T-helper 22 cell (primary cell): Measurements from ENCODE around the gene PCBP2.
A peak's percentile ranks its signal among the peaks of the same experiment; 100 is the strongest.

ENCODE experiments used
- DNase-seq: peaks from one replicate; pipeline ENCODE4 v3.0.0-alpha.2; 2020; ENCODE audit warnings: low read depth

The PCBP2 gene

GRCh38 chr12:53508534-53509170, 56.8 kb downstream of the PCBP2 start:
- DNase-seq = peak; percentile 47

GRCh38 chr12:53510181-53510812, 58.4 kb downstream of the PCBP2 start:
- no peak for DNase-seq

GRCh38 chr12:53513712-53514410, 62.0 kb downstream of the PCBP2 start:
- DNase-seq = no peak

- no peak for DNase-seq
These were observed 62.9 kb downstream of the PCBP2 start for GRCh38 chr12:53514628-53515290.

GRCh38 chr12:53515291-53515680, 63.4 kb downstream of the PCBP2 start:
- DNase-seq = no peak

GRCh38 chr12:53516758-53517455, 65.0 kb downstream of the PCBP2 start:
- no peak for DNase-seq

GRCh38 chr12:53518381-53518780, 66.5 kb downstream of the PCBP2 start:
- DNase-seq = no peak

GRCh38 chr12:53523131-53523530, 71.2 kb downstream of the PCBP2 start:
- no peak for DNase-seq

GRCh38 chr12:53524476-53524875, 72.6 kb downstream of the PCBP2 start:
- no peak for DNase-seq

GRCh38 chr12:53530061-53530460, 78.2 kb downstream of the PCBP2 start:
- no peak for DNase-seq
